ENCODE results near the gene CSGALNACT2.

The CSGALNACT2 gene

GRCh38 chr10:43112608-43112961 lies 25.7 kb upstream of the CSGALNACT2 start:
- DNase-seq, result no peak

DNA sequence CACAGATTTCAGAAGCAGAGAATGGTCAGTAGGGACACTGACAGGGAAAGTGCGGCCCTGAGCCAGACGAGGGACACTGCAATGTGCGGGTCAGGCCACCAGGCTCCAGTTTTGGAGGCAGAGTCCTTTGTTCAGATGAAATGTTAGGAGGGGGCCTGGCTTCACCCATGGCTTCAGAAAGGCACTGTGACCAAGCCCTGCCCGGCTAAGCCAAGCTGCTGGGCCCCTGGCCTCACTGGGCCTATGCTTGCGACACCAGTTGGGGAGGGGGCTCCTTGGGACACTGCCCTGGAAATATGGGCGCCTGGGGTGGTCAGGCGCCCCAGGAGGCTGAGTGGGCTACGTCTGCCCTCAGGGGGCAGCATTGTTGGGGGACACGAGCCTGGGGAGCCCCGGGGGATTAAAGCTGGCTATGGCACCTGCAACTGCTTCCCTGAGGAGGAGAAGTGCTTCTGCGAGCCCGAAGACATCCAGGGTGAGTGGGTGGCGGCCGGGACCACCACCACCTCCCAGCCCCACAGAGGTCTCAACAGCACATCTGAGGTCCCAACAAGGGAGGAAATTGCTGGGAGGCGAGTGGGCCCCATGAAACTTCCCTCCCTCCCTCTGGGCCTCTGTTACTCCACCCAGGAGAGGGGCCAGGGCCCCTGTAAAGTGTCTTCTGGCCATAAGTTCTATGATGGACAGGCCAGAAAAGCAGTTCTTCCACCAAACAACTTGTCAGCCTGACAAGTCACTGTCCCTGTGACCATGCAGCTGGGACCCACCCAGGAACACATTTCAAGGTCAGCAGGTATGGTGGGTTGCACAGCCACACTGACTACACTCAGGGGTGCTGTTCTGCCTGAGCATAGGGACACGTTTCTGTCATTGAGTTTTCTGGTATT lies 24.8 kb upstream of the CSGALNACT2 start:
- no peak for DNase-seq

DNA sequence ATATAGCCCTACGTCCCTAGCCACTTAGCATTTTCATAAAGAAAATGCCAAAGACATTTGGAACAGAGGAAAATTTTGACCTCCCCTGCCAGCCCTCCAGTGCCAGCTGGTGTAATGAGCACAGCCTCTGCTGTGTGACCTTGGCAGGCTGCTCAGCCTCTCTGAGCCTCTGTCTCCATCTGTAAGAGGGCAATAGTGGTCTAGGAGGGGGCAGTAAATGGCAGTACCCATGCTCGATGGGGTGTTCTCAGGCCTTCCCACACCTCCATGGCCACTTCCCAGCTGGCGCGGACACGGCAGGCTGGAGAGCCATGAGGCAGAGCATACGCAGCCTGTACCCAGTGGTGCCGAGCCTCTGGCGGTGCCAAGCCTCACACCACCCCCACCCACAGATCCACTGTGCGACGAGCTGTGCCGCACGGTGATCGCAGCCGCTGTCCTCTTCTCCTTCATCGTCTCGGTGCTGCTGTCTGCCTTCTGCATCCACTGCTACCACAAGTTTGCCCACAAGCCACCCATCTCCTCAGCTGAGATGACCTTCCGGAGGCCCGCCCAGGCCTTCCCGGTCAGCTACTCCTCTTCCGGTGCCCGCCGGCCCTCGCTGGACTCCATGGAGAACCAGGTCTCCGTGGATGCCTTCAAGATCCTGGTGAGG lies 24.0 kb upstream of the CSGALNACT2 start:
- DNase-seq, result no peak

DNA sequence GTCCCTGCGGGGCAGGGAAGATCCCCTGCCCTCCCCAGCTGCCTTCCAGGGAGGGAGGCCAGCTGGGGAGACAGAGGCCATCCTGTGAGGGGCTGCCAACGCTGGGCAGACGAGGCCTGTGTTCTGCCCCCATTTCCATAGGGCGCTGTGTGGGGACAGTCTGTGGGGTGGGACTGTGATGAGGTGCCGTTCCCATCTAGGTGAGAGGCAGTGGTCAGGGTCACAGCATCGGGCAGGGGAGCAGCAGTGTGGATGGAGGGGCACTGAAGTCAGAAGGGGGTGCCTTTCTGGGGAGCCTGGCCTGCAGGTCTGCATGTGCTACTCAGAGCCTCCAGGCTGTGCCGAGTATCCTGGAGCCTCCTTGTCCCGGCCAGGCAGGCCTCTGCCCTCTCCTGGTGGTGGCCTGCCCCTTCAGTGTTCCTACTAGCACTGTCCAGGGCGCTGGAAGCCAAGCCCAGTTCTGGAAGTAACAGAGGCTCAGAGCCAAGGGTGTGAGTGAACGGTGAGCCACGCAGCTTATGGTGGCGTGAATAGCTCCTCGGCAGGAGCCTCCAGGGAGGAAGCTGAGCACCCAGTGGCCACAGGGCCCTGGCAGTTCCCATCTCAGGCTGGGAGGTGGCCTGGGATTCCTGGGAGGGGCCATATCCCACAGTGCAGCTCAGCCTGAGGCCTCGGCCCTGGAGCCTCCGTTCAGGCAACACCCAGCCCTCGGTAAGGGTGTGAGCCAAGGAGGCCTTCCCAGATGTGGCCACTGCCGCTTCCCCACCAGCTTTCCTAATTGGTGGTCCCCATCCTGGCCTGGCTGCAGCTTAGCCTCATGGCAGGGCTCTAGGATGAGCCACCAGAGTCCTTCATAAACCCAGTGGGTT lies 23.3 kb upstream of the CSGALNACT2 start:
- no peak for DNase-seq

GRCh38 chr10:43115881-43116595 lies 22.2 kb upstream of the CSGALNACT2 start:
- no peak for DNase-seq

DNA sequence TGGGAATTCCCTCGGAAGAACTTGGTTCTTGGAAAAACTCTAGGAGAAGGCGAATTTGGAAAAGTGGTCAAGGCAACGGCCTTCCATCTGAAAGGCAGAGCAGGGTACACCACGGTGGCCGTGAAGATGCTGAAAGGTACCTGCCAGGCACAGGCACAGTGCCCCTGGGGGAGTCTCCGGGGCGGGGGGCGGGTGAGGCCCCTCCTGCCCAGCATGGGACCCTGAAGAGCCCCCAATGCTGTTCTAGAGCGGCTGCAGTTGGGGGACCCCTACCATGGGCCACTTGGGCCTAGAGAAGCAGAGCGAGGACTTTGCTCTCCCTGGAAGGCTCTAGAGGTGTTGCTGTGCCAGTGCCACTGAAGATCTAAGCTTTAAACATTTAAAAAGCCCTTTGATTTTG lies 21.6 kb upstream of the CSGALNACT2 start:
- DNase-seq, result no peak

GRCh38 chr10:43117031-43117776 lies 21.0 kb upstream of the CSGALNACT2 start:
- DNase-seq, result no peak

DNA sequence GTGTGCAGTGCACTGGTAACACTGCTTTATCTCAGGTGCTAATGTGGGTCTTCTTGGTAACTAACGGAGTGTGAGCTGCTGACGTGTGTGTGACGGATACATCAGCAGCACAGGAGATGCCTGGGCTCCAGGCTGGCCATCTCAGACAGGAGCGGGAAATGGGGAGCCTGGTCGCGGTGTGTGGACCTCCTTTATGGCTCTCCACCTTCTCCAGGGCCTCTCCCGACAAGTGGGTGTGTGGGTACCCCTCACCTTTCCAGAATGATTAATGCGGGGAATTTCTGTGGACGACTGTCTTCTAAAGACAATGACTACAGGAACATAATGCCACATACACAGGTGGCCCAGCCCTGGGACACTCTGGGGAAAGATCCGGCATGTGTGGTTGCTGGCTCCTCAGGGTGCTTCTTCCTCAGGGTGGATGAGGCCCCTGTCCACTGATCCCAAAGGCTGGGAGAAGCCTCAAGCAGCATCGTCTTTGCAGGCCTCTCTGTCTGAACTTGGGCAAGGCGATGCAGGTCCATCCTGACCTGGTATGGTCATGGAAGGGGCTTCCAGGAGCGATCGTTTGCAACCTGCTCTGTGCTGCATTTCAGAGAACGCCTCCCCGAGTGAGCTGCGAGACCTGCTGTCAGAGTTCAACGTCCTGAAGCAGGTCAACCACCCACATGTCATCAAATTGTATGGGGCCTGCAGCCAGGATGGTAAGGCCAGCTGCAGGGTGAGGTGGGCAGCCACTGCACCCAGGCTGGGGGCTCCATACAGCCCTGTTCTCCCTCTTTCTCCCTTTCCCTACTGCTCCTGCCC lies 20.3 kb upstream of the CSGALNACT2 start:
- no peak for DNase-seq

DNA sequence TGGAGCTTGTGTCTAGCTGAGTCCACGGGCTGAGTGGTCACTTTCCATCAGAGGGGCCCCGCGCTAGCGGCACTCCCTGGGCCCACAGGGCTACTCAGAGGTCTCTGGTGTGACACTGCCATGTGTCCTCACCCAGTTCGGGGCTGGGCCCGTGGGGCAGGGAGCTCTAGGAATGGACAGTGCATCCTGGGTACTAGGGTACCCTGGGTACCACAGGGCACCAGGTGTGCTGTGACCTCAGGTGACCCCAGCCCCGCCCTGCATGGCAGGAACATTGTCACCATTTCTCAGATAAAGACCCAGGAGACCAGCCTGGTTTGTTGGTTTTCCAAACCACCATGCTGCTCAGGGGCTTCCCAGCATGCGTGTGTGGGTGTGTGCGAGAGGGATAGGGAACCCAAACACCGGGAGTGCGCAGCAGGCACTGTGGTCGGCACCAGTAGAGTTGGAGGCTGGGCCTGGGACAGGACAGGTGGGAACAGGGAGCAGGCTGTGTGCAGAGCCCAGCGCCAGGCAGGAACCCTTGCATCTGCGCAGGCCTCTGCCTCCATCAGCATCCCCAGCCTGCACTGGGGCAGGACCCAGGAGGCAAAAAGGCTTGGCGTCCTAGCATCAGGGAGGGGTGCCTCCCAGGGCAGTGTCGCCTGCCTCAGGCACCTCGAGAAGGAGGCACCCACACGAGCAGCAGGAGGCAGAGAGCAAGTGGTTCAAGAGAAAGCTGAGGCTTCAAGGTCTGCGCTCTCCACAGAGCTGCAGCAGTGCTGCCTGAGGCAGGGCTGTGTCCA lies 19.4 kb upstream of the CSGALNACT2 start:
- DNase-seq, result no peak

DNA sequence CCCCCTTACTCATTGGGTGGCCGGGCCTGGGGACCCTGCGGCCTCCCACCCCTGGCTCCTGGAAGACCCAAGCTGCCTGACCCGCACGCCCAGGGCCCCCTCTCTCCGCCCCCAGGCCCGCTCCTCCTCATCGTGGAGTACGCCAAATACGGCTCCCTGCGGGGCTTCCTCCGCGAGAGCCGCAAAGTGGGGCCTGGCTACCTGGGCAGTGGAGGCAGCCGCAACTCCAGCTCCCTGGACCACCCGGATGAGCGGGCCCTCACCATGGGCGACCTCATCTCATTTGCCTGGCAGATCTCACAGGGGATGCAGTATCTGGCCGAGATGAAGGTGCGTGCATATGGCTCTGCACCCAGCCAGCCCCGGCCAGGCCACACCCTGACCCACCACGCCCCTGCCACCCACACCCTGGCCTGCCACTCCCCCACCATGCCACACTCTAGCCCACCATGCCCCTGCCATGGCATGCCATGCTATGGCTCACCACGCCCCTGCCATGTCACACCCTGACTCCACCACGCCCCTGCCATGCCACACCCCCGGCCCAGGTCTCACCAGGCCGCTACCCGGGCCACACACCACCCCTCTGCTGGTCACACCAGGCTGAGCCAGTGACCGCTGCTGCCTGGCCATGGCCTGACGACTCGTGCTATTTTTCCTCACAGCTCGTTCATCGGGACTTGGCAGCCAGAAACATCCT lies 18.7 kb upstream of the CSGALNACT2 start:
- DNase-seq, result no peak

DNA sequence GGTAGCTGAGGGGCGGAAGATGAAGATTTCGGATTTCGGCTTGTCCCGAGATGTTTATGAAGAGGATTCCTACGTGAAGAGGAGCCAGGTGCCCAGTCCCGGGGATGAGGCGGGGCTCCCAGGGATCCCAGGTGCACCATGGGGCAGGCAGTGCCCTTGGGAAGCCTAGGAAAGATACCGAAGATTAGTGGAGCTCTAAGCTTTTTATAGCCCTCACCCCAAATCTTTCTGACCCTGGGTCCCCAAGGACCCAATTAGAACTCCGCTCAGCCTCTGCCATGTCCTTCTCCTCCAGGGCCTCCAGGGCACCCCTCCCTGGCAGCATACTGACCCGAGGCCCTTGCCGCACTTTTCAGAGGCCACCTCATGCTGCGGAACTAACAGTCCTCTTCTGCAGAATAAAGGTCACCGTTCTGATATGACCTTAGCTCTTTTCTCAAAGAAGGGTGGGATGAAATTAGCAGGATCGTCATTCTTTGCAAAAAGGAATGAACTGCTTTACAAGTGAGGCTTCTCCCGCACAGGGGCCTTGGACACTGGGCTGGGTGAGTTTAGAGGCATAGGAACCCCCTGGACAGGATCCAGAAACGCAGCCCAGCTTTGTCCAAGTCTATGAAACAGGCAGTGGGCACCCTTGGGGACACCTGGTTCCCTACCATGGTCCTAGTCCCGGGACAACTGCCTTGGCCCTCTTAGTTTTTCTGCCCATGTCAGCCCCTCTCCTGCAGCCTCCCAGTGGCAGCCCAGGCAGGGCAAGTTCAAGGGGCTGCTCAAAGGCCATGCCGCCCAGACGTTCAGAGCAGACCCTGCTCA lies 17.9 kb upstream of the CSGALNACT2 start:
- no peak for DNase-seq

GRCh38 chr10:43120929-43121314 lies 17.3 kb upstream of the CSGALNACT2 start:
- peak; percentile 64 for DNase-seq

DNA sequence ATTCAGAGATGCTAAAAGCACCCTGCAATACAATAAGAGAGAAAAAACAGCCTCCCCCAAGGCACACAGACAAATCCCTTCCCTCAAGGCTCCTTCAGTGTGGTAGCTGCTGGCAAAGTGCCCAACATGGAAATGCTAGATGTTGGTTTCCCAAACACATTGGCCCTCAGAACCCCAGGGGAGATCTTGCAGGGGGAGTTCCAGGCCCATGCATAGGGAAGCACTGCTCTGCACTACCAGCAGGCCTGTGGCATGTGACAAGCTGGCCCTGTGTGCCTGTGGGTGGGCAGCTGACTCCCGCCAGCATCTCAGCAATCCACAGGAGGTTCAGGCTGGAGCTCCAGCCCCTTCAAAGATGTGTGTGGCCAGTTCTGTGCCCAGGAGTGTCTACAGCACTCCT lies 16.8 kb upstream of the CSGALNACT2 start:
- peak; percentile 34 for DNase-seq

DNA sequence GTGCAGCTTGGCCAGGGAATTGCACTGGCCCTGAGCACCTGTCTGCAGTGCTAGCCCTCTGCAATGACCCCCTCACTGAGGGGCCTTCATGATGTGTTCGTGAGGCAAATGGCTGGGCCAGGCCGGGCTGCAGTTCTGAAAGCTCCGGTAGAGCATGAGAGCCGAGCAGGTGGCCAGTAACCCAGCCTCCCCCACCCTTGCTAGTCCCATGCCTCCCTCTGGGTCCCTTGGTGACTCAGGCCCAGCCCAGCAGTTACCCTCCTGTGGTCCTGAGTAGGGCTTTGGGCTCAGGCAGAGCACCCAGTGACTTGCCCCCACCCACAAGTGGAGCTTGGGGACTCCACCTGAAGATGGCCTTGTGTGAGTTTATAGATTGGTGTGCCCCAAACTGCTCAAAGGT lies 16.1 kb upstream of the CSGALNACT2 start:
- DNase-seq, result no peak

GRCh38 chr10:43122826-43123225 lies 15.4 kb upstream of the CSGALNACT2 start:
- DNase-seq, result no peak

GRCh38 chr10:43123361-43124093 lies 14.7 kb upstream of the CSGALNACT2 start:
- no peak for DNase-seq

- no peak for DNase-seq
Measured at GRCh38 chr10:43124094-43124521, 14.1 kb upstream of the CSGALNACT2 start.
